Stimulated activated CD8-positive, alpha-beta memory T cell treated with anti-CD3 and anti-CD28 coated beads, Interleukin-12 subunit alpha, Interleukin-12 subunit beta, amount 100 ng/mL, for 1 hour (primary cell): Measurements from ENCODE around the gene CDT1.

ENCODE experiments used
- DNase-seq: peaks from one replicate; pipeline ENCODE4 v3.0.0-alpha.2; 2020; ENCODE audit warnings: low read depth

CDT1 gene

DNA sequence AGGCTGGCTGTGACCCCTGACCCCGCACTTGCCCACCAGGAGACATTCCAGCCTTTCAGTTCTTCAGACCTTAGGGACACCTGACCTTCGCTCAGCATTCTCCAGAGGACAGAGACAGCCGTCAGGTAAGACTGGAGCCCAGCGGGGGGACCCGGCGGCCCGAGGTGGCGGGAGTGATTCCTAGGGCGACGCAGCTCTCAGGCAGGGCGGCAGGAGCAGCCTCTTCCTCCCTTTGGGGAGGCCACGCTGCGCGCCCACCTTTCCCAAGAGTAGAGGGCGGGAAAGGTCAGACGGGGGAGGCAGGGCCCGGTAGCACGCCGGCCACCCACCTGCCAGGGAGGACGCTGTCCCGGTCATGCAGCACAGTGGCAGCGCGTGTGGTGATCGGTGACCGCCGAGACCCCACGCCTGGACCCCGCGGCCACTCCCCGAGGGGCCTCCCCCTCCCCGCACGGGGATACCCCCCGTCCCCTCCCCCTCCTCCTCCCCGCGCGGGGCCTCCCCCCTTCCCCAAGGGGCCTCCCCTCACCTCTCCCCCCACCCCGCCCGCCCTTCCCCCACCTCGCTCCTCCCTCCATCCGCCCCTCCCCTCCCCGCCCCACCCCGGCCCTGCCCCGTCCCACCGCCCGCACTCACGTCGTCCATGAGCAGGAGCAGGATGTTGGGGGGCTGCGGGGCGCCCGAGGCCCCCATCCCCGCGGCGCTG is 52.7 kb downstream of the CDT1 start:
- DNase-seq, result no peak

DNA sequence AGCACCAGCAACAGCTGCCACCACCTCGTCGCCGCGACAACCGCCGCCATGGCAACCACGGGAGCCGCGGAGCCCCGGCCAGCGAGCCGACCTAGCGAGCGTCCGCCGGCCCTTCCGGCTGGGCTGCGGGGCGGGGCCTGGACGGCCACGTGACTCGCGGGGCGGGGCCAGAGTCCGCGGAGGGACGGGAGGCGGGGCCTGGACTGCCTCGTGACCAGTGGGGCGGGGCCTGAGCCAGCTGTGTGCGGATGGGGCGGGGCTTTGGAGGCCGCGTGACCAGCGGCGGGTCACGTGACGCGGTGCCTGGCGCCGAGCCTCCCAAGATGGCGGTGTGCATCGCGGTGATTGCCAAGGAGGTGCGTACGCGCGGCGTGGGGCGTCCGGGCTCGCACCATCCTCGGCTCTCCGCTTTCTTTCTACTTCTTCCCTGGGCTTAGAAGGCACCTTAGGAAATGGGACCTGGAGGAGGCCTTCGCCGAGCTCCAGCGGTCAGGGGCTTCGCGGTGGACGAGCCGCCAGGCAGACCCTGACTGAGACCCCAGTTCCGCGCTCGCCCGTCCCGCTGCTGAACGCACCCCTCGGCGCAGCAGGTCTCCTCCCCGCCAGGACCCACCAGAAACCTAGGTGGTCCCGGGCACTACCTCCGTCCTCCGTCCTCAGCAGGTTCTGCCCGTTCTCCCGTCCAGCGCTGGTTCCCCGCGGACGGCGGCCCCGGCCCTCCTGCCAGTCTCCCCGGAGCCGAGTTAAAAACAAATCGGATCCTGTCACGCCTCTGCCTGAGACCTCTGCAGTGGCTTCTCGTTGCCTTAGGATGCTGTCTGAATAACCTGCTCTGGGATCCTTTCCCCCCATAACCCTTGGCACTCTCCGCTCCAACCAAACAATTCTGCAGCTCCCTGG is 53.5 kb downstream of the CDT1 start, which contains the start of the genes GALNS and TRAPPC2L:
Gene GALNS, minus strand, starts transcription at position 120 of the 900 bp plus-strand sequence. Its CDS starts 70 bp downstream, at position 50.
Gene TRAPPC2L, plus strand, starts transcription at position 300 of the 900 bp plus-strand sequence. Its CDS starts 24 bp downstream, at position 324.
- DNase-seq, result peak; percentile 99

DNA sequence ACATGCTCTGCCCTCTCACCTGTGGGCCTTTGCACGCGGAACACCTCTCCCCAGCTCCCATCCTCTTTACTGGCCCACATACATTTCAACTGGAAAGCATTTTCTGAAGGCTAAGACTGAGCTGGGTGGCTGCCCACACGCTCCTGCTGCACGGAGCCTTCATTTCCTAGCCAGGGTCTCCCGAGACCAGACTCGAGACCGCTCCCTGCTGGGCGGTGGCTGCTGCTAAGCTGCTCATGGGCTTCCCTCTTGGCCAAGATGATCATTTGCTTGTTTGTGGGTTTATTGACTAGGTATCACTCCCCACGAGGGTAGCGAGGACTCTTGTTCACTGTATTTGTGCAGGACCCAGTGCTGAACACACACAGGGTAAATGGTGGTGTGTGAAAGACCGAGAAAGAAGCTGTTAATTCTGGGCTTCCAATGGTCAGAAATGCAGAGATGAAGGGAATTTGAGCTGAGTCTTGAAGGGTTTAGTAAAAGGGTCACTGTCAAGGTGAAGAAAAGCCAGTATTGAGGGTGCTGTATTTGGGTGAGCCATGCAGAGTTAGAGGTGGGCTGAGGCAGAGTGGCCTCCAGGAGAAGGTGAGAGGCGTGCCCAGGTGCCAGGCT is 54.2 kb downstream of the CDT1 start:
- peak; percentile 60 for DNase-seq
